ENCODE measurements around the gene C2orf15.

- TF ChIP-seq EZH2 (IDR thresholded peaks at IDR 0.05) (no peak), POLR2AphosphoS5 (IDR thresholded peaks at IDR 0.05; ENCODE audit: borderline replicate concordance, low read depth, low read length) (no peak), FOXP2 (optimal IDR thresholded peaks at IDR 0.05; ENCODE audit: control extremely low read depth, extremely low read length, insufficient read depth) (no peak)
Measured at GRCh38 chr2:99112617-99113016, 28.9 kb upstream of the C2orf15 start.

All from SK-N-MC (cell line).